Brain microvascular endothelial cell (primary cell): ENCODE results near the gene TUT7.

Experiments used
- DNase-seq: peaks from one replicate; pipeline ENCODE4 v3.0.0-alpha.2; 2020
- H3K27ac ChIP-seq: fragments of 250-450 bp; sonication (Bioruptor Pico); 2 replicates; pipeline ENCODE4 v1.5.1; 2020; ENCODE audit warnings: mild to moderate bottlenecking, moderate library complexity
- H3K27me3 ChIP-seq: fragments of 250-450 bp; sonication (Bioruptor Pico); replicated peaks from 2 replicates; pipeline ENCODE4 v1.5.1; 2020; ENCODE audit warnings: mild to moderate bottlenecking
- H3K36me3 ChIP-seq: fragments of 250-450 bp; sonication (Bioruptor Pico); replicated peaks from 2 replicates; pipeline ENCODE4 v1.5.1; 2020; ENCODE audit warnings: mild to moderate bottlenecking
- H3K4me3 ChIP-seq: 2 replicates; pipeline ENCODE4 v1.5.1; 2011; ENCODE audit warnings: low read depth, mild to moderate bottlenecking, control low read depth, low read length, moderate library complexity
- in situ Hi-C: cut with HindIII; loops from 2 replicates; pipeline ENCODE4 v1.10.0; 2017; ENCODE audit warnings: low sequenced_read_pairs, low pct_ligation_motif_present
- TF ChIP-seq, protein P1 (sequence below): IDR thresholded peaks from 2 replicates; pipeline ENCODE4 v1.5.1; 2011; ENCODE audit warnings: low read depth, mild to moderate bottlenecking, moderate library complexity, low read length, control low read depth, inconsistent platforms; ENCODE audit errors: missing control alignments

TUT7 gene

GRCh38 chr9:86257391-86257790 lies 96.8 kb downstream of the TUT7 start:
- Histone ChIP-seq H3K36me3 (no peaks in the 10 kb centered on the region), H3K4me3 (no peak overlapping the region), H3K27ac (no peak overlapping the region), H3K27me3 (no peaks in the 10 kb centered on the region)
- no peak for DNase-seq
- in situ Hi-C loops: no loop called here
- TF ChIP-seq, protein P1, sequence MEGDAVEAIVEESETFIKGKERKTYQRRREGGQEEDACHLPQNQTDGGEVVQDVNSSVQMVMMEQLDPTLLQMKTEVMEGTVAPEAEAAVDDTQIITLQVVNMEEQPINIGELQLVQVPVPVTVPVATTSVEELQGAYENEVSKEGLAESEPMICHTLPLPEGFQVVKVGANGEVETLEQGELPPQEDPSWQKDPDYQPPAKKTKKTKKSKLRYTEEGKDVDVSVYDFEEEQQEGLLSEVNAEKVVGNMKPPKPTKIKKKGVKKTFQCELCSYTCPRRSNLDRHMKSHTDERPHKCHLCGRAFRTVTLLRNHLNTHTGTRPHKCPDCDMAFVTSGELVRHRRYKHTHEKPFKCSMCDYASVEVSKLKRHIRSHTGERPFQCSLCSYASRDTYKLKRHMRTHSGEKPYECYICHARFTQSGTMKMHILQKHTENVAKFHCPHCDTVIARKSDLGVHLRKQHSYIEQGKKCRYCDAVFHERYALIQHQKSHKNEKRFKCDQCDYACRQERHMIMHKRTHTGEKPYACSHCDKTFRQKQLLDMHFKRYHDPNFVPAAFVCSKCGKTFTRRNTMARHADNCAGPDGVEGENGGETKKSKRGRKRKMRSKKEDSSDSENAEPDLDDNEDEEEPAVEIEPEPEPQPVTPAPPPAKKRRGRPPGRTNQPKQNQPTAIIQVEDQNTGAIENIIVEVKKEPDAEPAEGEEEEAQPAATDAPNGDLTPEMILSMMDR: no peak

- in situ Hi-C loops: no loop called here
- Histone ChIP-seq H3K36me3 (no peaks in the 10 kb centered on the region), H3K27ac (no peak overlapping the region), H3K27me3 (no peaks in the 10 kb centered on the region), H3K4me3 (no peak overlapping the region)
- TF ChIP-seq, protein P1: no peak
- no peak for DNase-seq
Observed at GRCh38 chr9:86256653-86257052, 97.6 kb downstream of the TUT7 start.

DNA sequence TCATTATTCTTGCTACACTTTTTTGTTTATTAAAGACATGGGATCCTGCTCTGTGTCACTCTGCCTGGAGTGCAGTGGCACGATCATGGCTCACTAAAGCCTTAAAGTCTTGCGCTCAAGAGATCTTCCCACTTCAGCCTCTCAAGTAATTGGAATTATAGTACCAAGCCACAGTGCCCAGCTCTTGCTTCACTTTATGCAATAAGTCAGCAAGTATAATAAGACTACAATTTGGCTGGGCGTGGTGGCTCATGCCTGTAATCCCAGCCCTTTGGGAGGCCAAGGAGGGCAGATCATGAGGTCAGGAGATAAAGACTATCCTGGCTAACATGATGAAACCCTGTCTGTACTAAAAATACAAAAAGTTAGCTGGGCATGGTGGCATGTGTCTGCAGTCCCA lies 100.6 kb downstream of the TUT7 start:
- no peak for DNase-seq
- Histone ChIP-seq H3K27ac (no peak overlapping the region), H3K36me3 (no peaks in the 10 kb centered on the region), H3K4me3 (no peak overlapping the region), H3K27me3 (no peaks in the 10 kb centered on the region)
- TF ChIP-seq, protein P1: no peak
- in situ Hi-C loops: no loop called here

GRCh38 chr9:86252870-86253269 lies 101.3 kb downstream of the TUT7 start:
- no peaks in the 10 kb centered on the region for H3K36me3 ChIP-seq
- in situ Hi-C loops: no loop called here
- H3K27ac ChIP-seq: no peak overlapping the region
- no peak overlapping the region for H3K4me3 ChIP-seq
- no peak for DNase-seq
- TF ChIP-seq, protein P1: no peak
- no peaks in the 10 kb centered on the region for H3K27me3 ChIP-seq

DNA sequence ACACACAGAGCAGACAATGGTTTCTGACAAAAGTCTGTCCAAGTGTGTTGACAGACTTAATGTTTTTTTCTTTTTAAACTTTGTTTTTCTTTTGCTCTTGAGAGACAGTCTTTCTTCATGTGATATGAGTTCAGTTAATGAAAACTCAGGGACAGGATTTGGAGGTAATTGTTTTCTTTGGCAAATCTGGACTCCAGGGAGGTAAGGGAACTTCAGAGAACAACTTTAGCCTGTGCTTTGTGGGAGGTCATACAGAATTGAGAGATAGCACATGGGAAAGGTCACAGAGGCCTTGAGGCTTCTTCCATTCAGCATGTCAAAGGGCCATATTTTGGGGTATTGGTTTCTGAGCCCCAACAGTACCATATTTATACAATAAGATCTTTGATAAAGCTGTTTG lies 104.1 kb downstream of the TUT7 start:
- no peak for DNase-seq
- no peak overlapping the region for H3K27ac ChIP-seq
- no peak overlapping the region for H3K4me3 ChIP-seq
- no peaks in the 10 kb centered on the region for H3K36me3 ChIP-seq
- TF ChIP-seq, protein P1: no peak
- H3K27me3 ChIP-seq: no peaks in the 10 kb centered on the region
- in situ Hi-C loops: no loop called here

DNA sequence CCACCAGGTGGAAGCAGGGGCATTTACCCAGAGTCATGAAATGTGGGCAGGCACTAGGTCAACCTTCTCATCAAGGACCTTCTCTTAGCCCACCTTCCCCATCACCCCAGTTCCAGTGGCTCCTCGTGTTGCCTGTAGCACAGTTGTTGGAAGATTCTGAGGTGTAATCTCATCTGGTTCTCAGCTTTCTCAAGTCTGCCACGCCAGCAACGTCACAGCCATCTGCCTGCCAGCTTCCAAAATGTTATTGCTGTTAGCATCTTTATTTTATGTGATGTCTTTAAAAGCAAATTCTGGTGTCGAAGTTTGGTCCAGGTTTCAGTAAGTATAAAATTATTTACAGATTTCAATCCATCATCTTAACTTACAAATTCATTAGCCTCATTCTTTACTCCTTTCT lies 105.5 kb downstream of the TUT7 start:
- in situ Hi-C loops: no loop called here
- TF ChIP-seq, protein P1: no peak
- Histone ChIP-seq H3K27me3 (no peaks in the 10 kb centered on the region), H3K27ac (no peak overlapping the region), H3K36me3 (no peaks in the 10 kb centered on the region), H3K4me3 (no peak overlapping the region)
- DNase-seq: no peak
